Neural progenitor cell (in vitro differentiated cells): ENCODE measurements around the gene NEGR1.

ENCODE experiments used
- CTCF ChIP-seq: fragments of 200-600 bp; sonication (generic); IDR thresholded peaks from 2 replicates; pipeline ENCODE4 v1.5.1; 2017; ENCODE audit warnings: antibody characterized with exemption, mild to moderate bottlenecking
- EZH2 ChIP-seq: fragments of 200-600 bp; sonication (generic); IDR thresholded peaks from 2 replicates; pipeline ENCODE4 v1.6.1; 2017; ENCODE audit warnings: antibody characterized with exemption, mild to moderate bottlenecking, moderate library complexity

- TF ChIP-seq CTCF (no peak), EZH2 (no peak)
Observed at GRCh38 chr1:72229893-72230292, 52.4 kb downstream of the NEGR1 start.
